ENCODE data around the gene MSN. TPM values are rescaled to one million over a fixed set of nuclear protein-coding genes. Genes with fewer than 3 reads are reported as not detected.
A peak's percentile ranks its signal among the peaks of the same experiment; 100 is the strongest.
"Not testable (repeated sequence)": the region's sequence is repeated elsewhere in the genome, so short reads cannot be mapped to it uniquely, and the experiment has no call there.

MSN gene
- total RNA-seq (2014; rRNA removed; shearing (Covaris generic); ENCODE audit: low replicate concordance), result 255 and 361 TPM in 2 replicates

DNA sequence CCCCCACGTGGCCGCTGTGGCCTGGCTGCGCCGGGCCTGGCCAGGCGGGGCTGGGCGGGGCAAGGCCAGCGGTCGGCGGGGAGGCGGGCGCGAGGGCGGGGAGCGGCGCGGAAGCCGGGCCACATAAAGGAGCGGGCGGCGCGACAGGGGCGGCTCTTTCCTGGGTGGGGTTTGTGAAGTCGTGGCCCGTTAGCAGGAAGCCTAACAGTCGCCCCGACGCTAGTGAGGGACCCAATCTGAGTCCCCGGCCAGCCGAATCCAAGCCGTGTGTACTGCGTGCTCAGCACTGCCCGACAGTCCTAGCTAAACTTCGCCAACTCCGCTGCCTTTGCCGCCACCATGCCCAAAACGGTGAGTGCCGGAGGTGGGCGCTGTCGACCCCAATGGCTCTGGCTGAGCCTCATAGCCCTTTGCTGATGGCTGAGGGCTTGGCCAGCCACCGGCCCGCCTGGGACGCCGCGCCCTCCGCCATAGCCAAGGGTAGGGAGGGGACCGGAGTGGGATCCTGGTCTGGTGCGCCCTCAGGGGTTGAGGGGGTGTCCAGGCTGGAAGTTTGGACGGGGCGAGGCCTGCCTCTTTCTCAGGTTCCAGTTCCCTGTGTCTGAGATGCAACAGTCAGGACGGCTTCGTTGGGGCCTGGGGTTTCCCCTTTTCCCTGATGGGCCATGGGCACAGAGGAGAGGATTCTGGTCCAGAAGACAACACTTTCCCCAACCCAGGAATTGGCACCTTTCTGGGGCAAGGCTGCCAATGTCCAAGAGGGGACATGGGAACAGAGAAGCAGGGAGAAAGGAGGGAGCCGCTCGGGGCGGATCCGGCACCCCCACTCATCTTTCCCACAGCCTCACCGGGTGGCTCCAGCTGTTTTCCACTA lies at the start of gene MSN:
Gene MSN (plus strand): TSS at position 152 of the 874 bp plus-strand sequence. CDS start 188 bp downstream, at position 340.
- H3K4me1 ChIP-seq (ENCODE audit: low read length), result peaks cover 39% of the 10 kb centered on the region
- peak within 1 kb of the TSS; percentile 94 for H3K9ac ChIP-seq (ENCODE audit: low read length)
- peak within 1 kb of the TSS; percentile 72 for H3K4me2 ChIP-seq (ENCODE audit: low read depth, low read length, poor library complexity, severe bottlenecking)
- H3K27me3 ChIP-seq (ENCODE audit: low read length), result no peaks in the 10 kb centered on the region
- H3K79me2 ChIP-seq (ENCODE audit: low read length), result peaks cover 50% of the 10 kb centered on the region
- peak within 1 kb of the TSS; percentile 86 for H3K27ac ChIP-seq (ENCODE audit: low read length)
- H2AFZ ChIP-seq (ENCODE audit: low read length), result no peak within 1 kb of the TSS
- H3K36me3 ChIP-seq (ENCODE audit: insufficient read depth, low read length), result no peaks in the 10 kb centered on the region; the same call in 1 of the 2 replicates
- DNase-seq, result peak; percentile 85
- H4K20me1 ChIP-seq (ENCODE audit: insufficient read depth, low read depth, low read length), result no peaks in the 10 kb centered on the region
- H3K4me3 ChIP-seq (ENCODE audit: low read length), result peak within 1 kb of the TSS; percentile 91
- no peaks in the 10 kb centered on the region for H3K9me3 ChIP-seq (ENCODE audit: low read length)
- no peaks in the 10 kb centered on the region for H3K9me2 ChIP-seq (replicated peaks; ENCODE audit: insufficient read depth, low read length)

DNA sequence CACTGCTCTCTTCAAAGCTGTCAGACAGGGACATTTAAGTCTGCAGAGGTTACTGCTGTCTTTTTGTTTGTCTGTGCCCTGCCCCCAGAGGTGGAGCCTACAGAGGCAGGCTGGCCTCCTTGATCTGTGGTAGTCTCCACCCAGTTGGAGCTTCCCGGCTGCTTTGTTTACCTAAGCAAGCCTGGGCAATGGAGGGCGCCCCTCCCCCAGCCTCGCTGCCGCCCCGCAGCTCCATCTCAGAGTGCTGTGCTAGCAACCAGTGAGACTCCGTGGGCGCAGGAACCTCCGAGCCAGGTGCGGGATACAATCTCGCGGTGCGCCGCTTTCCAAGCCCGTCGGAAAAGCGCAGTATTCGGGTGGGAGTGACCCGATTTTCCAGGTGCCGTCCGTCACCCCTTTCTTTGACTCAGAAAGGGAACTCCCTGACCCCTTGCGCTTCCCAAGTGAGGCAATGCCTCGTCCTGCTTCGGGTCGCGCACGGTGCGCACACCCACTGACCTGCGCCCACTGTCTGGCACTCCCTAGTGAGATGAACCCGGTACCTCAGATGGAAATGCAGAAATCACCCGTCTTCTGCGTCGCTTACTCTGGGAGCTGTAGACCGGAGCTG lies 47.3 kb upstream of the MSN start:
- not testable (repeated sequence) for H3K4me1 ChIP-seq (ENCODE audit: low read length); H3K27me3 ChIP-seq (ENCODE audit: low read length); DNase-seq; H3K9me3 ChIP-seq (ENCODE audit: low read length); H3K9ac ChIP-seq (ENCODE audit: low read length); H3K36me3 ChIP-seq (ENCODE audit: insufficient read depth, low read length); H3K79me2 ChIP-seq (ENCODE audit: low read length); H2AFZ ChIP-seq (ENCODE audit: low read length); H3K27ac ChIP-seq (ENCODE audit: low read length); H3K9me2 ChIP-seq (replicated peaks; ENCODE audit: insufficient read depth, low read length); H3K4me3 ChIP-seq (ENCODE audit: low read length); H3K4me2 ChIP-seq (ENCODE audit: low read depth, low read length, poor library complexity, severe bottlenecking); H4K20me1 ChIP-seq (ENCODE audit: insufficient read depth, low read depth, low read length)

DNA sequence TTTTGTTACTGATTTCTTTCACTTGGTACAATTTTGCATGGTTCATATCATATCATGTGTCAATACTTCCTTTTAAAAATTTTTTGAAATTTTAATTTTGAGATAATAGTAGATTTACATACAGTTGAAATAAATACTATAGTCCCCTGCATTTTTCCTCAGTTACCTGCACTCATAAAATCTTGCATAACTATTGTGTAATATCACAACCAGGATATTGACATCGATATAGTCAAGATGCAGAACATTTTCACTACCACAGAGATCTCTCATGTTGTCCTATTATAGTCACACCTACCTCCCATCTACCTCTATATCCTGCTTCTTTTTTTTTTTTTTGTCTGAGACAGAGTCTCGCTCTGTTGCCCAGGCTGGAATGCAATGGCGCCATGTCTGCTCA lies 36.7 kb upstream of the MSN start:
- Histone ChIP-seq H3K9me2 (replicated peaks; ENCODE audit: insufficient read depth, low read length) (no peaks in the 10 kb centered on the region), H3K4me1 (ENCODE audit: low read length) (no peaks in the 10 kb centered on the region), H3K27me3 (ENCODE audit: low read length) (no peaks in the 10 kb centered on the region), H3K79me2 (ENCODE audit: low read length) (no peaks in the 10 kb centered on the region), H3K36me3 (ENCODE audit: insufficient read depth, low read length) (no peaks in the 10 kb centered on the region), H3K9ac (ENCODE audit: low read length) (no peak overlapping the region), H3K9me3 (ENCODE audit: low read length) (no peaks in the 10 kb centered on the region), H4K20me1 (ENCODE audit: insufficient read depth, low read depth, low read length) (no peaks in the 10 kb centered on the region), H3K4me3 (ENCODE audit: low read length) (no peak overlapping the region), H3K4me2 (ENCODE audit: low read depth, low read length, poor library complexity, severe bottlenecking) (no peak overlapping the region), H3K27ac (ENCODE audit: low read length) (no peak overlapping the region), H2AFZ (ENCODE audit: low read length) (no peak overlapping the region)
- DNase-seq, result no peak

DNA sequence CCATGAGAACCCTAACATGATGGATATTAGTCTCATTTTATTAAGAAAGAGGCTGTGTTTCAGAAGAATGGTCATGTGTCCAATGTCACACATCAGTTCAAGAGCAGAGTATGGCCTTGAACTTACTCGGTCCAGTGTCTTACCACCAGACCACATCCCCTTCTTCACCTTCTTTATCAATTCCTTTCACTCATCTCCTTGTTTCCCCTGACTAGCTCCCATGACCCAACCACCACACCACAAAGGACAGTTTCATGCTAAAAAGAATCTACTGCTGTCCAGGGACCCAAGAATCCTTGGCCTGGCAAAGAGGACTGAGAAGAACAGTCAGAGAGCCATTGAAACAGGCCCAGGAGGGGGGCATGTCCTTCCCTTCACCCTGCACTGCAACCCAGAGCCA lies 33.6 kb upstream of the MSN start:
- Histone ChIP-seq H3K4me2 (ENCODE audit: low read depth, low read length, poor library complexity, severe bottlenecking) (no peak overlapping the region), H4K20me1 (ENCODE audit: insufficient read depth, low read depth, low read length) (no peaks in the 10 kb centered on the region), H3K9ac (ENCODE audit: low read length) (no peak overlapping the region), H3K4me1 (ENCODE audit: low read length) (no peaks in the 10 kb centered on the region), H3K79me2 (ENCODE audit: low read length) (no peaks in the 10 kb centered on the region), H3K9me3 (ENCODE audit: low read length) (no peaks in the 10 kb centered on the region), H3K27me3 (ENCODE audit: low read length) (no peaks in the 10 kb centered on the region), H3K36me3 (ENCODE audit: insufficient read depth, low read length) (no peaks in the 10 kb centered on the region), H3K4me3 (ENCODE audit: low read length) (no peak overlapping the region), H2AFZ (ENCODE audit: low read length) (no peak overlapping the region), H3K9me2 (replicated peaks; ENCODE audit: insufficient read depth, low read length) (no peaks in the 10 kb centered on the region), H3K27ac (ENCODE audit: low read length) (no peak overlapping the region)
- DNase-seq, result no peak

DNA sequence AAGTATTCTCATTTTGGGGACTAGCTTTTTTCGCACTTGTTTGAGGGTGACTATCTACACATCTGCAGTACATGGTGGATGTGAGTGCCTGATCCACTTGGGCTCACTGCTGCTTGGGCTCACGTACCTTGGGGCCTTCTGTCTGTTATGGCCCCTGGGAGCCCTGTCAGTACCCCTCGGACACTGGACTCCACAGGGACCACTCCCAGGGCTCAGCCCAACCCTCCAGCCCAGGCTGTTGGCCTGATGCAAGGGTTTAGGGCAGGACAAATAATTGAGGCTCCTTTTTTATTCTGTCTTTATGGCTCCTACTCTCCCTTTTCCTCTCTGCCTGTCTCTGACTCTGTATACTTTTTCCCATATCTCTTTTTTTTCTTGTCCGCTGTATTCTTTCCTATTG lies 32.7 kb upstream of the MSN start:
- no peak overlapping the region for H3K9ac ChIP-seq (ENCODE audit: low read length)
- H3K4me2 ChIP-seq (ENCODE audit: low read depth, low read length, poor library complexity, severe bottlenecking), result no peak overlapping the region
- H4K20me1 ChIP-seq (ENCODE audit: insufficient read depth, low read depth, low read length), result no peaks in the 10 kb centered on the region
- H3K36me3 ChIP-seq (ENCODE audit: insufficient read depth, low read length), result no peaks in the 10 kb centered on the region
- no peak overlapping the region for H3K27ac ChIP-seq (ENCODE audit: low read length)
- H3K4me1 ChIP-seq (ENCODE audit: low read length), result no peaks in the 10 kb centered on the region
- no peak for DNase-seq
- no peak overlapping the region for H2AFZ ChIP-seq (ENCODE audit: low read length)
- no peaks in the 10 kb centered on the region for H3K9me2 ChIP-seq (replicated peaks; ENCODE audit: insufficient read depth, low read length)
- no peak overlapping the region for H3K4me3 ChIP-seq (ENCODE audit: low read length)
- no peaks in the 10 kb centered on the region for H3K79me2 ChIP-seq (ENCODE audit: low read length)
- no peaks in the 10 kb centered on the region for H3K9me3 ChIP-seq (ENCODE audit: low read length)
- H3K27me3 ChIP-seq (ENCODE audit: low read length), result no peaks in the 10 kb centered on the region

DNA sequence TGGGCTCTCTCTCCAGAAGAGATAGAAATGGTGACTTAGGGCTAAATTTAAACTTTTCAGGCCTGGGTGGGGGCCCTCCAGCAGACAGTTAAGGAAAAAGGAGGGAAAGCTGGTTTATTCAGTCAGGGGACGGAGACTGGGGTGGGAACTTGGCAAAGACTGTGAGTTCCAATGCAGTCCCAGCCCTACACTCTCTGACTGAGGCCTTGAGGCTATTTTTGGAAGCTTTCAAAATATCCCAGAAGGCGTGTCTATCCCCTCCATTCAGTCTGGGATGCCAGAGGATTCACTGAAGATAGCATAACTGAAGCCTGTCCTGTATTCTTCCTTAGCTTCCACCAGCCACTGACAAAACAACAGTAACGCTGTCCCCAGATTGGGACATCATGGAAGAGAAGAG lies 32.1 kb upstream of the MSN start:
- no peak overlapping the region for H2AFZ ChIP-seq (ENCODE audit: low read length)
- no peak for DNase-seq
- no peaks in the 10 kb centered on the region for H3K27me3 ChIP-seq (ENCODE audit: low read length)
- H3K4me2 ChIP-seq (ENCODE audit: low read depth, low read length, poor library complexity, severe bottlenecking), result no peak overlapping the region
- no peak overlapping the region for H3K9ac ChIP-seq (ENCODE audit: low read length)
- H3K79me2 ChIP-seq (ENCODE audit: low read length), result no peaks in the 10 kb centered on the region
- H3K36me3 ChIP-seq (ENCODE audit: insufficient read depth, low read length), result no peaks in the 10 kb centered on the region
- no peaks in the 10 kb centered on the region for H4K20me1 ChIP-seq (ENCODE audit: insufficient read depth, low read depth, low read length)
- no peaks in the 10 kb centered on the region for H3K9me3 ChIP-seq (ENCODE audit: low read length)
- no peak overlapping the region for H3K4me3 ChIP-seq (ENCODE audit: low read length)
- H3K9me2 ChIP-seq (replicated peaks; ENCODE audit: insufficient read depth, low read length), result no peaks in the 10 kb centered on the region
- H3K4me1 ChIP-seq (ENCODE audit: low read length), result no peaks in the 10 kb centered on the region
- H3K27ac ChIP-seq (ENCODE audit: low read length), result no peak overlapping the region

DNA sequence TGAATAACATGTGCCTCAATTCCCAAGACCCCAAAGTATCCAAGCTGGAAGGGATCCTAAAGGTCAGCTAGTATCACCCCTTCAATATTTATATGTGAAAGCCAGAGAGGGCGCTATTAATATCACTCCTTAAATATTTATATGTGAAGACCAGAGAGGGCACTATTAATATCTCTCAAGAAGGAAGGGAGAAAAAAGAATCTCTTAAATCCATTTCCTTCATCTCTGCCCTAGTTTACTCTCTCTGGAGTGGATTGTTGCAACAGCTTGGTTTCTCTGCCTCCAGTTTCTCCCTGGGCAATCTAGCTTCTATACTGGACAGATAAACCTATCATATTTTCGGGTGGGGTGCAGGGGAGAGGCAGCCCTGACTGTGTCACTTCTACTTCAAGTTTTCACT lies 31.6 kb upstream of the MSN start:
- no peaks in the 10 kb centered on the region for H3K79me2 ChIP-seq (ENCODE audit: low read length)
- H3K9me2 ChIP-seq (replicated peaks; ENCODE audit: insufficient read depth, low read length), result no peaks in the 10 kb centered on the region
- no peaks in the 10 kb centered on the region for H3K36me3 ChIP-seq (ENCODE audit: insufficient read depth, low read length)
- H3K4me2 ChIP-seq (ENCODE audit: low read depth, low read length, poor library complexity, severe bottlenecking), result no peak overlapping the region
- H3K9me3 ChIP-seq (ENCODE audit: low read length), result no peaks in the 10 kb centered on the region
- no peaks in the 10 kb centered on the region for H3K27me3 ChIP-seq (ENCODE audit: low read length)
- no peak overlapping the region for H3K27ac ChIP-seq (ENCODE audit: low read length)
- H3K9ac ChIP-seq (ENCODE audit: low read length), result no peak overlapping the region
- H4K20me1 ChIP-seq (ENCODE audit: insufficient read depth, low read depth, low read length), result no peaks in the 10 kb centered on the region
- no peak for DNase-seq
- no peak overlapping the region for H3K4me3 ChIP-seq (ENCODE audit: low read length)
- no peaks in the 10 kb centered on the region for H3K4me1 ChIP-seq (ENCODE audit: low read length)
- no peak overlapping the region for H2AFZ ChIP-seq (ENCODE audit: low read length)

DNA sequence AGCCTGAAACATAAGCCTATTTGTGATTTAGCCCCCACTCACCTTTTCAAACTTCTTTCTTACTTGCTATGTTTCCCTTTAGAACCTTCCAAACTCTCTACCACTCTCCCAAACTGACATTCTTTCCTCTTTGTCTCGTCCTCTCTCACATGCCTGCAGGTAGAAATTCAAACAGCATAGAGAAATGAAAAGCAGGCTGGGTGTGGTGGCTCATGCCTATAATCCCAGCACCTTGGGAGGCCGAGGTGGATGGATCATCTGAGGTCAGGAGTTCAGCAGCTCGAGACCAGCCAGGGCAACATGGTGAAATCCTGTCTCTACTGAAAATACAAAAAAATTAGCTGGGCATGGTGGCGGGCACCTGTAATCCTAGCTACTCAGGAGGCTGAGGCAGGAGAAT lies 31.2 kb upstream of the MSN start:
- not testable (repeated sequence) for H3K27me3 ChIP-seq (ENCODE audit: low read length); H3K36me3 ChIP-seq (ENCODE audit: insufficient read depth, low read length); H3K9me3 ChIP-seq (ENCODE audit: low read length); H3K27ac ChIP-seq (ENCODE audit: low read length); DNase-seq; H3K4me3 ChIP-seq (ENCODE audit: low read length); H3K4me1 ChIP-seq (ENCODE audit: low read length); H3K9me2 ChIP-seq (replicated peaks; ENCODE audit: insufficient read depth, low read length); H3K79me2 ChIP-seq (ENCODE audit: low read length); H3K4me2 ChIP-seq (ENCODE audit: low read depth, low read length, poor library complexity, severe bottlenecking); H3K9ac ChIP-seq (ENCODE audit: low read length); H2AFZ ChIP-seq (ENCODE audit: low read length); H4K20me1 ChIP-seq (ENCODE audit: insufficient read depth, low read depth, low read length)
